ENCODE results near the gene TNIP2.

The TNIP2 gene

GRCh38 chr4:2791518-2792395, 35.6 kb upstream of the TNIP2 start:
- H3K4me1 ChIP-seq (ENCODE audit: control insufficient read depth, insufficient read depth, low read length): no peaks in the 10 kb centered on the region

DNA sequence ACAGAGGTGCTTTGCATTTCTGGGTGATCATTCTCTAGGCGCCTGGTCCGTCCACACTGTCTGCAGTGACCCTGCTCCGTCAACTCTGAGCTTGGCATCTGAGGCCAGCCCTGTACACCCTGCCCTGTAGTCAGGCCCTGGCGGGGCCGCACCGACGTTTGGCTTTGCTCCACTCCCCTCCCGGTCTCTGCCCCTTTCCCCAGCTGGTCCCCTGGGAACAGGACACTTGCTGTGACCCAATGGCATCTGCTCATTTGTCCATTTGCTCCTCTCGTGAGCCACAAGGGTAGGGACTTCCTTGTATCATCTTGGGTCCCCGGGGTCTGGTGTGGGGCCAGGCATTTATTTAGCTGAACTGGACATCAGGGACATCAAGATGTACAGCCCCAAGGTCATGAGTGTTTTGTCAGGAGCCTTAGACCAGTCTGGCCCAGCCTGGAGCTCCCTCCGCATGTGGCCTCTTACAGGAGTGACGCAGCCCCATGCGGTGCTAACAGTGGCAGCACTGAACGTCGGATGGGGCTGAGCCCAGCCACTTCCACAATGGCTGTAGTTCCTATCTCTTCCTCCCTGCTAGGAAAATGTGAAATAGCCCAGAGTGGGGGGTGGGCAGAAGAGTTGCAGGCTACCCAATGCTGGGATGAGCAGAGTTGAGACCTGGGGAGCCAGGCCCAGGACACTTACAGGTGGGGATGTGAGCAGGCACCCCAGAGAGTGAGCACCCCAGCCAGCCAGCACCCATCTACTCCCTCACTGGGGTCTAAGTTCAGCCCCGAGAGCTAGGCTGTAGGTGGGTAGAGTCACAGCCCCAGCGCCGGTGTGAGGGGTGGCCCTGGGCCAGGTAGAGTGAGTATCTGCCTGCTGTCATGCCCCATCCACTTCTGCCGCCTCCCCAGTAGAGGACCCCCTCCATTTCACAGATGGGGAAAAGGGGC, 34.7 kb upstream of the TNIP2 start:
- ChIA-PET CTCF (interaction anchor here (0.7 kb wide), 1 partner anchor 256 kb away, joined by 5 read pairs; no protein-coding TSS in a partner anchor), POLR2A (no interaction called here)
- H3K27ac ChIP-seq (ENCODE audit: extremely low read depth, low read depth, low read length): no peak overlapping the region

More at GRCh38 chr4:2791518-2792395, 35.6 kb upstream of the TNIP2 start:
- TF ChIP-seq ZNF529 (tag by site-specific recombination; IDR thresholded peaks at IDR 0.05; ENCODE audit: insufficient replicate concordance) (no peak), ZNF175 (tag by site-specific recombination; IDR thresholded peaks at IDR 0.05) (no peak), ZNF488 (tag by site-specific recombination; IDR thresholded peaks at IDR 0.05) (no peak), TRIM28 (IDR thresholded peaks at IDR 0.05; ENCODE audit: borderline replicate concordance, low read length) (no peak), FEZF1 (tag by site-specific recombination; IDR thresholded peaks at IDR 0.05) (no peak), ZNF677 (tag by site-specific recombination; IDR thresholded peaks at IDR 0.05) (no peak), SALL2 (tag by site-specific recombination; IDR thresholded peaks at IDR 0.05; ENCODE audit: borderline replicate concordance) (no peak), ZNF624 (tag by site-specific recombination; IDR thresholded peaks at IDR 0.05) (no peak)
- POLR2A ChIA-PET: interaction anchor here (0.6 kb wide), 1 partner anchor 26 kb away, joined by 3 read pairs; no protein-coding TSS in a partner anchor
- no peak overlapping the region for H3K4me3 ChIP-seq (ENCODE audit: low read depth, low read length)
- no peak overlapping the region for H3K27ac ChIP-seq (ENCODE audit: extremely low read depth, low read depth, low read length)
- H3K36me3 ChIP-seq (ENCODE audit: control insufficient read depth in 2 of 2, insufficient read depth in 1 of 2, low read length in 2 of 2): no peaks in the 10 kb centered on the region
- CTCF ChIA-PET: no interaction called here
- H3K9me3 ChIP-seq (ENCODE audit: control insufficient read depth, insufficient read depth, low read depth, low read length): no peaks in the 10 kb centered on the region

More for the DNA sequence above, 34.7 kb upstream of the TNIP2 start:
- H3K4me3 ChIP-seq (ENCODE audit: low read depth, low read length): no peak overlapping the region
- no peaks in the 10 kb centered on the region for H3K9me3 ChIP-seq (ENCODE audit: control insufficient read depth, insufficient read depth, low read depth, low read length)
- H3K36me3 ChIP-seq (ENCODE audit: control insufficient read depth in 2 of 2, insufficient read depth in 1 of 2, low read length in 2 of 2): no peaks in the 10 kb centered on the region
- no peaks in the 10 kb centered on the region for H3K4me1 ChIP-seq (ENCODE audit: control insufficient read depth, insufficient read depth, low read length)
- TF ChIP-seq ZIC2 (tag by site-specific recombination; IDR thresholded peaks at IDR 0.05) (peak; percentile 66), ZNF202 (tag by site-specific recombination; IDR thresholded peaks at IDR 0.05; ENCODE audit: borderline replicate concordance) (no peak), ZSCAN18 (tag by site-specific recombination; IDR thresholded peaks at IDR 0.05) (no peak), ZNF530 (tag by site-specific recombination; IDR thresholded peaks at IDR 0.05; ENCODE audit: low read depth) (no peak), ZNF488 (tag by site-specific recombination; IDR thresholded peaks at IDR 0.05) (no peak), KLF7 (tag by site-specific recombination; IDR thresholded peaks at IDR 0.05; ENCODE audit: borderline replicate concordance) (no peak), ZNF660 (tag by site-specific recombination; IDR thresholded peaks at IDR 0.05) (no peak), ZNF366 (tag by site-specific recombination; conservative IDR thresholded peaks at IDR 0.05) (no peak)
- TF ChIP-seq, protein P1, sequence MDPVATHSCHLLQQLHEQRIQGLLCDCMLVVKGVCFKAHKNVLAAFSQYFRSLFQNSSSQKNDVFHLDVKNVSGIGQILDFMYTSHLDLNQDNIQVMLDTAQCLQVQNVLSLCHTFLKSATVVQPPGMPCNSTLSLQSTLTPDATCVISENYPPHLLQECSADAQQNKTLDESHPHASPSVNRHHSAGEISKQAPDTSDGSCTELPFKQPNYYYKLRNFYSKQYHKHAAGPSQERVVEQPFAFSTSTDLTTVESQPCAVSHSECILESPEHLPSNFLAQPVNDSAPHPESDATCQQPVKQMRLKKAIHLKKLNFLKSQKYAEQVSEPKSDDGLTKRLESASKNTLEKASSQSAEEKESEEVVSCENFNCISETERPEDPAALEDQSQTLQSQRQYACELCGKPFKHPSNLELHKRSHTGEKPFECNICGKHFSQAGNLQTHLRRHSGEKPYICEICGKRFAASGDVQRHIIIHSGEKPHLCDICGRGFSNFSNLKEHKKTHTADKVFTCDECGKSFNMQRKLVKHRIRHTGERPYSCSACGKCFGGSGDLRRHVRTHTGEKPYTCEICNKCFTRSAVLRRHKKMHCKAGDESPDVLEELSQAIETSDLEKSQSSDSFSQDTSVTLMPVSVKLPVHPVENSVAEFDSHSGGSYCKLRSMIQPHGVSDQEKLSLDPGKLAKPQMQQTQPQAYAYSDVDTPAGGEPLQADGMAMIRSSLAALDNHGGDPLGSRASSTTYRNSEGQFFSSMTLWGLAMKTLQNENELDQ (tag by site-specific recombination; IDR thresholded peaks at IDR 0.05; ENCODE audit: low read depth): no peak
- TF ChIP-seq, protein P2, sequence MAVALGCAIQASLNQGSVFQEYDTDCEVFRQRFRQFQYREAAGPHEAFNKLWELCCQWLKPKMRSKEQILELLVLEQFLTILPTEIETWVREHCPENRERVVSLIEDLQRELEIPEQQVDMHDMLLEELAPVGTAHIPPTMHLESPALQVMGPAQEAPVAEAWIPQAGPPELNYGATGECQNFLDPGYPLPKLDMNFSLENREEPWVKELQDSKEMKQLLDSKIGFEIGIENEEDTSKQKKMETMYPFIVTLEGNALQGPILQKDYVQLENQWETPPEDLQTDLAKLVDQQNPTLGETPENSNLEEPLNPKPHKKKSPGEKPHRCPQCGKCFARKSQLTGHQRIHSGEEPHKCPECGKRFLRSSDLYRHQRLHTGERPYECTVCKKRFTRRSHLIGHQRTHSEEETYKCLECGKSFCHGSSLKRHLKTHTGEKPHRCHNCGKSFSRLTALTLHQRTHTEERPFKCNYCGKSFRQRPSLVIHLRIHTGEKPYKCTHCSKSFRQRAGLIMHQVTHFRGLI (tag by site-specific recombination; IDR thresholded peaks at IDR 0.05): peak; percentile 15; the same call in 1 of the 2 replicates
